DOHH2 (cell line): ENCODE data around the gene GKAP1.

ENCODE experiments used
- CTCF ChIP-seq: fragments of 200-600 bp; sonication (generic); IDR thresholded peaks from one replicate; pipeline ENCODE4 v1.5.1; 2014; ENCODE audit warnings: antibody characterized with exemption, mild to moderate bottlenecking, low read depth, low read length; ENCODE audit not compliant: poor library complexity, severe bottlenecking
- EZH2phosphoT487 ChIP-seq: fragments of 200-600 bp; sonication (generic); IDR thresholded peaks from 2 replicates; pipeline ENCODE4 v1.6.1; 2017; ENCODE audit warnings: borderline replicate concordance, mild to moderate bottlenecking, antibody characterized with exemption, low read length, moderate library complexity, mixed read lengths

- TF ChIP-seq CTCF: no peak
- TF ChIP-seq EZH2phosphoT487: no peak
These were observed 73.4 kb downstream of the GKAP1 start for GRCh38 chr9:83744206-83744605.
